Lower lobe of right lung (tissue), 2 donors: ENCODE results near the gene FBRSL1. TPM values are rescaled to one million over a fixed set of nuclear protein-coding genes. Genes with fewer than 3 reads are reported as not detected.
"Not testable (repeated sequence)": the region's sequence is repeated elsewhere in the genome, so short reads cannot be mapped to it uniquely, and the experiment has no call there.

Experiments
- ATAC-seq, 2 donors: fragments of 200-7000 bp; cut with Tn5 transposase; one replicate each; pipeline ENCODE4 v1.9.1; 2020 to 2022; ENCODE audit warnings: mild to moderate bottlenecking in 2 of 2, moderate library complexity in 2 of 2
- DNase-seq: peaks from one replicate; pipeline ENCODE4 v3.0.0-alpha.2; 2020
- H3K27ac ChIP-seq: fragments of 200-600 bp; one replicate; pipeline ENCODE4 v1.8.0; 2022
- H3K27me3 ChIP-seq: fragments of 200-600 bp; one replicate; pipeline ENCODE4 v1.8.0; 2022; ENCODE audit warnings: low read depth
- H3K36me3 ChIP-seq: fragments of 200-600 bp; one replicate; pipeline ENCODE4 v1.8.0; 2022; ENCODE audit warnings: mild to moderate bottlenecking
- H3K4me1 ChIP-seq: fragments of 200-600 bp; one replicate; pipeline ENCODE4 v1.8.0; 2022
- H3K4me3 ChIP-seq: fragments of 200-600 bp; one replicate; pipeline ENCODE4 v1.8.0; 2022; ENCODE audit warnings: mild to moderate bottlenecking
- H3K9me3 ChIP-seq: fragments of 200-600 bp; one replicate; pipeline ENCODE4 v1.8.0; 2022
- CTCF ChIP-seq: fragments of 200-600 bp; IDR thresholded peaks from one replicate; pipeline ENCODE4 v1.8.0; 2022; ENCODE audit warnings: antibody characterized with exemption, mild to moderate bottlenecking
- intact Hi-C: fragments of 100-400 bp; cut with DNase I; formaldehyde crosslinking; loops from one replicate; pipeline ENCODE4 v1.11.0; 2022
- total RNA-seq: library from RNA; stranded (reverse); fragmentation: NEBNext Ultra II Directional; extraction: Animal tissue kit (Norgen Biotek cat#: 25700); gene quantifications from one replicate; pipeline ENCODE4 v1.2.1, GENCODE V29; 2021
- donor health status: DM: no; HTN: yes; CAD: no; lungs with severe emphysema.

The FBRSL1 gene
- total RNA-seq, 1 donor from 2014 or later = 47.6 TPM

- no peak overlapping the region for H3K4me3 ChIP-seq
- peaks cover 5% of the 10 kb centered on the region for H3K27me3 ChIP-seq
- no peaks in the 10 kb centered on the region for H3K4me1 ChIP-seq
- intact Hi-C loops = no loop called here
- no peak overlapping the region for H3K27ac ChIP-seq
- TF ChIP-seq CTCF = no peak
- ATAC-seq (no peak), DNase-seq (no peak)
- H3K36me3 ChIP-seq = no peaks in the 10 kb centered on the region
- no peaks in the 10 kb centered on the region for H3K9me3 ChIP-seq
Measured at GRCh38 chr12:132471858-132472255, 18.1 kb upstream of the FBRSL1 start.

GRCh38 chr12:132472386-132472785 is 17.6 kb upstream of the FBRSL1 start:
- ATAC-seq = no peak
- no peak for TF ChIP-seq CTCF
- intact Hi-C loops = no loop called here
- Histone ChIP-seq H3K4me1 (no peaks in the 10 kb centered on the region), H3K36me3 (no peaks in the 10 kb centered on the region), H3K4me3 (no peak overlapping the region), H3K27ac (no peak overlapping the region), H3K9me3 (no peaks in the 10 kb centered on the region), H3K27me3 (peaks cover 4% of the 10 kb centered on the region)
- DNase-seq = no peak

GRCh38 chr12:132474237-132474741 is 15.7 kb upstream of the FBRSL1 start:
- H3K27ac ChIP-seq = no peak overlapping the region
- no peak for TF ChIP-seq CTCF
- H3K4me1 ChIP-seq = no peaks in the 10 kb centered on the region
- H3K27me3 ChIP-seq = peaks cover 10% of the 10 kb centered on the region
- H3K36me3 ChIP-seq = no peaks in the 10 kb centered on the region
- intact Hi-C loops = no loop called here
- DNase-seq (no peak), ATAC-seq (no peak)
- no peak overlapping the region for H3K4me3 ChIP-seq
- no peaks in the 10 kb centered on the region for H3K9me3 ChIP-seq

- H3K27me3 ChIP-seq = peaks cover 11% of the 10 kb centered on the region
- H3K4me1 ChIP-seq, H3K4me3 ChIP-seq, H3K36me3 ChIP-seq, intact Hi-C loops, DNase-seq, H3K9me3 ChIP-seq, ATAC-seq, H3K27ac ChIP-seq: not testable (repeated sequence)
Measured at GRCh38 chr12:132474799-132475303, 15.1 kb upstream of the FBRSL1 start.

- Histone ChIP-seq H3K27me3 (peaks cover 15% of the 10 kb centered on the region), H3K36me3 (no peaks in the 10 kb centered on the region), H3K27ac (no peak overlapping the region), H3K4me3 (no peak overlapping the region), H3K4me1 (no peaks in the 10 kb centered on the region), H3K9me3 (no peaks in the 10 kb centered on the region)
- ATAC-seq = peak in 1 of 2 donors; percentile 7
- DNase-seq = no peak
- no peak for TF ChIP-seq CTCF
- intact Hi-C loops = no loop called here
Measured at GRCh38 chr12:132475304-132476037, 14.5 kb upstream of the FBRSL1 start.

GRCh38 chr12:132476038-132476414 is 13.9 kb upstream of the FBRSL1 start:
- Histone ChIP-seq H3K9me3 (no peaks in the 10 kb centered on the region), H3K36me3 (no peaks in the 10 kb centered on the region), H3K4me1 (no peaks in the 10 kb centered on the region), H3K27ac (no peak overlapping the region), H3K4me3 (no peak overlapping the region), H3K27me3 (peaks cover 15% of the 10 kb centered on the region)
- TF ChIP-seq CTCF = no peak
- DNase-seq = no peak
- no peak for ATAC-seq
- intact Hi-C loops = no loop called here
